CD14-positive monocyte (primary cell): ENCODE measurements around the gene LYSMD3. TPM values are rescaled to one million over a fixed set of nuclear protein-coding genes. Genes with fewer than 3 reads are reported as not detected.

ENCODE experiments used
- DNase-seq, 3 donors: peaks; one replicate each; pipeline ENCODE4 v3.0.0-alpha.2; 2011 to 2022
- H2AFZ ChIP-seq: 2 replicates; pipeline ENCODE4 v1.6.0; 2012; ENCODE audit warnings: mild to moderate bottlenecking, low read depth, low read length, inconsistent platforms; ENCODE audit not compliant: insufficient read depth, poor library complexity, severe bottlenecking
- H3K27ac ChIP-seq, 2 donors: 1 replicate in 1 of 2; 2 replicates in 1 of 2; pipeline ENCODE4 v1.5.1; 2012 to 2013; ENCODE audit warnings: low read length in 2 of 2, control low read depth in 1 of 2, inconsistent platforms in 1 of 2, low read depth in 1 of 2, mild to moderate bottlenecking in 1 of 2
- H3K27me3 ChIP-seq, 2 donors: one replicate each; pipeline versions ENCODE4 v1.6.0 to v1.6.1; 2011 to 2013; ENCODE audit warnings: low read length in 2 of 2; ENCODE audit not compliant: control insufficient read depth in 2 of 2, insufficient read depth in 2 of 2
- H3K36me3 ChIP-seq, 2 donors: replicated peaks in 1 of 2; 1 replicate in 1 of 2; 2 replicates in 1 of 2; pipeline versions ENCODE4 v1.5.1 to v1.6.1; 2012 to 2013; ENCODE audit warnings: low read length in 2 of 2, control low read depth in 1 of 2, inconsistent platforms in 1 of 2, mild to moderate bottlenecking in 1 of 2; ENCODE audit not compliant: insufficient read depth in 2 of 2, control insufficient read depth in 1 of 2
- H3K4me1 ChIP-seq, 2 donors: 1 replicate in 1 of 2; 2 replicates in 1 of 2; pipeline versions ENCODE4 v1.5.1 to v1.6.1; 2012 to 2013; ENCODE audit warnings: low read length in 2 of 2, control low read depth in 1 of 2, inconsistent platforms in 1 of 2, mild to moderate bottlenecking in 1 of 2, moderate library complexity in 1 of 2; ENCODE audit not compliant: insufficient read depth in 2 of 2, control insufficient read depth in 1 of 2
- H3K4me2 ChIP-seq: replicated peaks from 2 replicates; pipeline ENCODE3; 2012; ENCODE audit warnings: low read length, moderate library complexity, mild to moderate bottlenecking; ENCODE audit not compliant: poor library complexity, severe bottlenecking; ENCODE audit errors: extremely low read depth
- H3K4me3 ChIP-seq, 3 experiments: fragments of 200-600 bp in 1 of 3; sonication (generic) in 1 of 3; replicated peaks in 1 of 3; 1 replicate in 2 of 3; 2 replicates in 1 of 3; pipeline ENCODE4 v1.5.1; 2011 to 2013; ENCODE audit warnings: low read length in 3 of 3, mild to moderate bottlenecking in 3 of 3, control low read depth in 2 of 3, low read depth in 2 of 3, inconsistent platforms in 1 of 3, moderate library complexity in 1 of 3
- H3K79me2 ChIP-seq: 2 replicates; pipeline ENCODE4 v1.6.0; 2012; ENCODE audit warnings: mild to moderate bottlenecking, control low read depth, inconsistent platforms, low read length, moderate library complexity; ENCODE audit not compliant: insufficient read depth
- H3K9ac ChIP-seq: 2 replicates; pipeline ENCODE4 v1.6.0; 2017; ENCODE audit warnings: low read length, mild to moderate bottlenecking; ENCODE audit not compliant: insufficient read depth, poor library complexity, severe bottlenecking
- H3K9me3 ChIP-seq, 2 donors: replicated peaks in 1 of 2; 1 replicate in 1 of 2; 2 replicates in 1 of 2; pipeline versions ENCODE4 v1.5.1 to v1.6.1; 2012 to 2013; ENCODE audit warnings: low read length in 2 of 2, control low read depth in 1 of 2; ENCODE audit not compliant: control insufficient read depth in 1 of 2, insufficient read depth in 1 of 2
- H4K20me1 ChIP-seq: 2 replicates; pipeline ENCODE4 v1.6.0; 2012; ENCODE audit warnings: mild to moderate bottlenecking, low read length, control low read depth, moderate library complexity; ENCODE audit not compliant: insufficient read depth
- H3K27ac Mint-ChIP-seq, 7 donors: one replicate each; pipeline ENCODE4 v1.8.0; 2020; ENCODE audit warnings: mild to moderate bottlenecking in 7 of 7, mixed read lengths in 7 of 7, moderate library complexity in 6 of 7, inconsistent platforms in 2 of 7
- H3K27me3 Mint-ChIP-seq, 3 donors: one replicate each; pipeline ENCODE4 v1.8.0; 2021 to 2022; ENCODE audit warnings: low read depth in 3 of 3, mild to moderate bottlenecking in 3 of 3, mixed read lengths in 3 of 3, moderate library complexity in 3 of 3, inconsistent platforms in 1 of 3
- H3K36me3 Mint-ChIP-seq, 2 donors: one replicate each; pipeline ENCODE4 v1.8.0; 2020; ENCODE audit warnings: mixed read lengths in 2 of 2, inconsistent platforms in 1 of 2, mild to moderate bottlenecking in 1 of 2
- H3K4me1 Mint-ChIP-seq: one replicate; pipeline ENCODE4 v1.8.0; 2020; ENCODE audit warnings: mild to moderate bottlenecking, mixed read lengths
- H3K4me3 Mint-ChIP-seq, 2 donors: one replicate each; pipeline ENCODE4 v1.8.0; 2020; ENCODE audit warnings: mild to moderate bottlenecking in 2 of 2, mixed read lengths in 2 of 2, moderate library complexity in 1 of 2
- H3K9me3 Mint-ChIP-seq, 7 donors: one replicate each; pipeline ENCODE4 v1.8.0; 2020 to 2022; ENCODE audit warnings: mixed read lengths in 7 of 7, mild to moderate bottlenecking in 6 of 7, moderate library complexity in 6 of 7, inconsistent platforms in 2 of 7
- WGBS: methylation state at CpG from one replicate; pipeline ENCODE4 v1.1.5; 2013; ENCODE audit warnings: missing lambda C conversion rate; ENCODE audit not compliant: insufficient coverage; 5-methylcytosine and 5-hydroxymethylcytosine counted together
- intact Hi-C, 2 donors: fragments of 100-400 bp; cut with micrococcal nuclease; formaldehyde crosslinking; loops; one replicate each; pipeline versions ENCODE4 v1.15.0 to v1.15.1; 2023
- polyA plus RNA-seq, 3 donors: library from polyadenylated mRNA; depleted of rRNA in 1 of 3; unstranded in 2 of 3; stranded (reverse) in 1 of 3; fragments of 300-500 nt in 2 of 3; fragments of >200 nt in 1 of 3; fragmentation: Illumina TruSeq in 2 of 3; gene quantifications; 1 replicate in 2 of 3; 2 replicates in 1 of 3; pipeline ENCODE4 v1.2.3, GENCODE V29; 2012 to 2021
- TF ChIP-seq, protein P1 (sequence below): fragments of 200-600 bp; IDR thresholded peaks from one replicate; pipeline ENCODE4 v1.8.0; 2022; ENCODE audit warnings: antibody characterized with exemption, mild to moderate bottlenecking

LYSMD3 gene
- polyA plus RNA-seq, 3 donors: 6.0 to 12.1 (median 8.4) TPM

DNA sequence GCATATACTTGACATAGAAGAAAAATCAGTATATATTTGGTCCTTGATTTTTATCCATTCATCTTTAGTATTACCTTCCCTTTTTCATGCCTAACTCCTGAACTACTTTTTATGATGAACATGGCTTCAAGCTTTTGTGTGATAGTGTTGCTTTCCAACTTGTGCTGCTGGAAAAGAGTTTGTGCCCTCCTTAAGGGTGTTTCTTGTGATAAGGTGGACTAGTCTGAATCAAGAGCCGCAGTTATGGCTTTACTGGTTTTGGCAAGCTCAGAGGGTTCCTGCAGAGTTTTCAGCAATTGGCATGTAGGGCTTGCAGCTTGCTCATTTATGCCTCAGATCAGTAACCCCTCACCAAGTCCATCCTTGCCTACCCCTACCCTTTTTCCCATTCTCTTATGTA, 34.2 kb downstream of the LYSMD3 start:
- Mint-ChIP-seq H3K27ac (no peak overlapping the region), H3K9me3 (peaks cover 0 to 4% (median 2%) of the 10 kb centered on the region in 7 donors), H3K4me3 (no peak overlapping the region), H3K27me3 (no peaks in the 10 kb centered on the region), H3K4me1 (no peaks in the 10 kb centered on the region), H3K36me3 (no peaks in the 10 kb centered on the region)
- TF ChIP-seq, protein P1, sequence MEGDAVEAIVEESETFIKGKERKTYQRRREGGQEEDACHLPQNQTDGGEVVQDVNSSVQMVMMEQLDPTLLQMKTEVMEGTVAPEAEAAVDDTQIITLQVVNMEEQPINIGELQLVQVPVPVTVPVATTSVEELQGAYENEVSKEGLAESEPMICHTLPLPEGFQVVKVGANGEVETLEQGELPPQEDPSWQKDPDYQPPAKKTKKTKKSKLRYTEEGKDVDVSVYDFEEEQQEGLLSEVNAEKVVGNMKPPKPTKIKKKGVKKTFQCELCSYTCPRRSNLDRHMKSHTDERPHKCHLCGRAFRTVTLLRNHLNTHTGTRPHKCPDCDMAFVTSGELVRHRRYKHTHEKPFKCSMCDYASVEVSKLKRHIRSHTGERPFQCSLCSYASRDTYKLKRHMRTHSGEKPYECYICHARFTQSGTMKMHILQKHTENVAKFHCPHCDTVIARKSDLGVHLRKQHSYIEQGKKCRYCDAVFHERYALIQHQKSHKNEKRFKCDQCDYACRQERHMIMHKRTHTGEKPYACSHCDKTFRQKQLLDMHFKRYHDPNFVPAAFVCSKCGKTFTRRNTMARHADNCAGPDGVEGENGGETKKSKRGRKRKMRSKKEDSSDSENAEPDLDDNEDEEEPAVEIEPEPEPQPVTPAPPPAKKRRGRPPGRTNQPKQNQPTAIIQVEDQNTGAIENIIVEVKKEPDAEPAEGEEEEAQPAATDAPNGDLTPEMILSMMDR: no peak
- Histone ChIP-seq H4K20me1 (no peaks in the 10 kb centered on the region), H3K36me3 (no peaks in the 10 kb centered on the region), H3K79me2 (no peaks in the 10 kb centered on the region), H3K4me1 (no peaks in the 10 kb centered on the region), H3K4me2 (no peak overlapping the region), H3K9ac (no peak overlapping the region), H2AFZ (no peak overlapping the region), H3K4me3 (no peak overlapping the region), H3K9me3 (no peaks in the 10 kb centered on the region), H3K27ac (no peak overlapping the region), H3K27me3 (no peaks in the 10 kb centered on the region)
- WGBS: no CpG with 5 or more reads among the region's 1 CpG
- intact Hi-C loops: no loop called here
- no peak for DNase-seq

DNA sequence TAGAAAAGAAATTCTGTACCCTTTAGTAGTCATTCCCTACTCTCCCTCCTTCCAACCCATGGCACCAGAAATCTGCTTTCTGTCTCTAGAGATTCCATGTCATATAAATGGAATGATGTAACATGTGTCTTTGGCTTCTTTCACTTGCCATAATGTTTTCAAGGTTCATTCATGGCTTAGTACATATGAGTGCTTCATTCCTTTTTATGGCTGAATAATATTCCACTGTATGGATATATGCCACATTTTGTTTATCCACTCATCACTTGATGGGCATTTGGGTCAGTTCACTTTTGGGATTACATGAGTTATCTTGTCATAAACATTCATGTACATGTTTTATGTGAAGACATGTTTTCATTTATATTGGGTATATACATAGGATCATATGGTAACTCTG, 35.3 kb downstream of the LYSMD3 start:
- Histone ChIP-seq H3K27ac (no peak overlapping the region), H3K4me2 (no peak overlapping the region), H3K9ac (no peak overlapping the region), H4K20me1 (no peaks in the 10 kb centered on the region), H3K79me2 (no peaks in the 10 kb centered on the region), H3K27me3 (no peaks in the 10 kb centered on the region), H3K4me1 (no peaks in the 10 kb centered on the region), H3K9me3 (no peaks in the 10 kb centered on the region), H2AFZ (no peak overlapping the region), H3K36me3 (no peaks in the 10 kb centered on the region), H3K4me3 (no peak overlapping the region)
- intact Hi-C loops: no loop called here
- Mint-ChIP-seq H3K4me1 (no peaks in the 10 kb centered on the region), H3K9me3 (peaks cover 0 to 4% (median 2%) of the 10 kb centered on the region in 7 donors), H3K27ac (no peak overlapping the region), H3K27me3 (no peaks in the 10 kb centered on the region), H3K4me3 (no peak overlapping the region), H3K36me3 (no peaks in the 10 kb centered on the region)
- no peak for DNase-seq
- TF ChIP-seq, protein P1: no peak
